Skin epidermis (tissue), 12 donors: ENCODE measurements around the gene NCOA4.
"Not testable (repeated sequence)": the region's sequence is repeated elsewhere in the genome, so short reads cannot be mapped to it uniquely, and the experiment has no call there.

Source experiments
- H3K27ac ChIP-seq, 21 experiments: fragments of 200-600 bp; sonication (generic) in 11 of 21; one replicate each; pipeline ENCODE4 v1.5.0; 2020; ENCODE audit warnings: mild to moderate bottlenecking in 3 of 21, inconsistent platforms in 2 of 21, moderate library complexity in 2 of 21
- H3K4me3 ChIP-seq, 7 experiments: fragments of 200-600 bp; sonication (generic) in 2 of 7; one replicate each; pipeline ENCODE4 v1.5.0; 2020; ENCODE audit warnings: inconsistent platforms in 2 of 7, mild to moderate bottlenecking in 2 of 7, moderate library complexity in 1 of 7

Gene NCOA4

DNA sequence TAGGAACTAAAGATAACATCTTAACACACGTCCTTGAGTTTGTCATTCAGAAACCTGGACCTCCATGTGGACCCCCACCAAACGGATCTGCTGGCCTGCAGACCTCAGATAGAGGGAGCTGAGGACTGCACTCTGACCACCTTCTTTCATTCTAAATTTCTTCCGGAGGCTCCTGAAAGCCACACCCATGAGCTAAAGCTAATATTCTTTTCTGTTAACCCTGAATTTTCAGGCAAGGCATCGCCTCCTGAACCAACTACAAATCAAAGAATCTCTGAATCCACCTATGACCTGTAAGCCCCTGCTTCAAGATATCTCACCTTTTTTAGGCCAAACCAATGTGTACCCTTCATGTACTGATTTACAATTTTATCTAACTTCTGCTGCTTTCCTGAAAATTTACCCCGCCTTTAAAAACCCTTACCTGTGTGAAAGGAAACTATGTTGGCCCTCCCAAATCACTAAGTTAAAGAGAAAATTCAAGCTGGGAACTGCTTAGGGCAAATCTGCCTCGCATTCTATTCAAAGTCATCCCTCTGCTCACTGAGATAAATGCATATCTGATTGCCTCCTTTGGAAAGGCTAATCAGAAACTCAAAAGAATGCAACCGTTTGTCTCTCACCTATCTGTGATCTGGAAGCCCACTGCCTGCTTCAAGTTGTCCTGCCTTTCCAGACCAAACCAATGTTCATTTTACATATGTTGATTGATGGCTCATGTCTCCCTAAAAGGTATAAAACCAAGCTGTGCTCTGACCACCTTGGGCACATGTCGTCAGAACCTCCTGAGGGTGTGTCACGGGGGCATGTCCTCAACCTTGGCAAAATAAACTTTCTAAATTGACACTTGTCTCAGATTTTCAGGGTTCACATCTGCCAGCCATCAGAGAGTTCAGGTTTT lies 23.4 kb upstream of the NCOA4 start:
- peak overlapping the region in 1 of 21 experiments; percentile 24 for H3K27ac ChIP-seq
- no peak overlapping the region for H3K4me3 ChIP-seq

DNA sequence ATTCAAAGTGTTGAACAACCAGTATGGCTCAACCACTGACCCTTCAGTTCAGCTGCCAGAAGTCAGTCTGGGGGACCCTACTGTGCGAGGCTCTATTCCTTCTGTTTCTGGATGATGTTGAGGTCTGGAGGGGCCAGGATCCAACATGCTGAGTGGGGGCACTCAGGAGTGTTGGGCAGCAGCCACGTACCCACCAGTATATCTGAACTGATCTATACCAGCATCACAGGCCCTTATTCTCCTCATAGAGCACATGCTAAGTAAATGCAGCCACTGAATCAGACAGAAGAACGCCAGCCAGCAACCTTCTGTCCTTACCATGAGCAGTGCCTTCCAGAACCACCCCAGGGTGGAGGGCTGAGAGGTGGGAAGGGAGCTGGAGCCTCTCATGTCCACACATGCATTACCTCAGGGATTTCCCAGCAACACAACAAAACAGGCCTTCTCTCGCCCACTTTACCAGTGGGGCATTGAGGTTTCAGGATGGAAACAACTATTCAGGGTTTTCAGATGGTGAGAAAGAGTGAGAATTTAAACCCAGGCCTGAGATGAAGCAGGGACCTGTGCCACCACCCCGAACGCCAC lies 22.5 kb upstream of the NCOA4 start:
- Histone ChIP-seq H3K4me3 (no peak overlapping the region), H3K27ac (peak overlapping the region in 2 of 21 experiments; percentile 24 to 35)

DNA sequence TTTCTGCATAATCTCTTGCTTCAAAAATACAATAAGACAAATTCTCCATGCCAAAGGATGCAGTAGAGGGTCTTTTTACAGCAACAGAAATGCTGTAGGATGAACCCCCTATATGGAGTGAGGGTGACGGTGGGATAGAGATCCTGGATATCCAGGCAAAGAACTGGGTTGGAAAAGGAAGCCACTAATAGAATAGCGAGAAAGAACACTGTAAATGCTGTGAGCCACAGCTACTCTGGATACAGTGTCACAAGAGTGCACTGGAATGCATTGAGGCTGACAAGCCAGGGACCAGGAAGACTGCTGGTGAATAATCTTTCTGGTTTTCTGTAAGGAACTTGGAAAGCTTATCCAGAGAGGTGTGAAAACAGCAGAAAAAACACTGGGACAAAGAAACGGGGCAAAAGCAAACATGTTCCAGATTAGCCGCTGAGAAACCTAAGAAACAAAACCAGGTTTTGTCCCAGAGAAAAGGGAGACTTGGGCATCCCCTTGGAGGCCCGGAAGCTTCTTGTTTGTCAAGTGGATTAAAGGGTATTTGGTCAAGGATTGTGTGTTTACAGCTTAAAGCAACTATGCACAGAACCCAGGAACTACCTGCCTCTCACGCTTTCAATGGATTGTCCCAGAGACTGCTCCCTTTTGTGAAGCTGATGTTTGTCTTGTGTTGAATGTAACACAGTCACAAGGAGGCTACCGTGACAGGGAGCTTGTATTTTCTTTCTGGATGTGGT lies 21.8 kb upstream of the NCOA4 start:
- no peak overlapping the region for H3K4me3 ChIP-seq
- peak overlapping the region in 2 of 21 experiments; percentile 29 to 35 for H3K27ac ChIP-seq

DNA sequence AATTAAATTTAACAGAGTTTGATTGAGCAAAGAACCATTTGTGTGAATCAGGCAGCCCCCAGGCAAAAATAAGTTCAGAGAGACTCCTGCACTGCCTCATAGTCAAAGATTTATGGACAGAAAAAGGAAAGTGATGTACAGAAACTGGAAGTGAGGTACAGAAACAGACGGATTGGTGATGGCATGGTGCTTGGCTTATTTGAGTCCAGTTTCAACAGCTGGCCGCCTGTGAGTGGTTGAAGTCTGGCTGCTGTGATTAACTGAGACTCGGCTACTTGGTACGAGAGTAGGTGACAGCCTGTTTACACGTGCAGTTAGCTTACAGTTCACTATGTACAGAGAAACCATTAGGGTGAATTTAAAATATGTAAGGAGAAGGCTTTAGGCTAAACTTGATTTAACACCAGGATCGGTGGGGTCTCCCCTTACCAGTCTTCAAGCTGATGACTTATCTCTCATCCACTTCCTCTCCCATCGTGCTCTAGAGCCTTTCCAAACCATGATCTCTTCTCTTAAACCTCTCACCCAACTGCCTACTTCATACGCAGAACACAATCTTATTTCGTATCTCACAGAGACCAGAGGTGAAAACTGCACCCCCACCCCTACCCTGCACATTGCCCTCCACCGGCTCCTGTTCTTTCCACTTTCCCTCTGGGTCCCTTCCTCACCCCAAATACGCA lies 20.7 kb upstream of the NCOA4 start:
- H3K4me3 ChIP-seq: no peak overlapping the region
- no peak overlapping the region for H3K27ac ChIP-seq

DNA sequence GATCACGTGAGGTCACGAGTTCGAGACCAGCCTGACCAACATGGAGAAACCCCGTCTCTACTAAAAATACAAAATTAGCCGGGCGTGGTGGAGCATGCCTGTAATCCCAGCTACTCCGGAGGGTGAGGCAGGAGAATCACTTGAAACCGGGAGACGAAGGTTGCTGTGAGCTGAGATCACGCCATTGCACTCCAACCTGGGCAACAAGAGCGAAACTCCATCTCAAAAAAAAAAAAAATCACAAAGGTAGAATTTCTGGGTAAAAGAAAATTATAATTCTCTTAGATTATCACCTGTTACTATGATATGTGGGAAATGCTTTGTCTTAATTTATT lies 19.0 kb upstream of the NCOA4 start:
- not testable (repeated sequence) for H3K4me3 ChIP-seq, H3K27ac ChIP-seq

DNA sequence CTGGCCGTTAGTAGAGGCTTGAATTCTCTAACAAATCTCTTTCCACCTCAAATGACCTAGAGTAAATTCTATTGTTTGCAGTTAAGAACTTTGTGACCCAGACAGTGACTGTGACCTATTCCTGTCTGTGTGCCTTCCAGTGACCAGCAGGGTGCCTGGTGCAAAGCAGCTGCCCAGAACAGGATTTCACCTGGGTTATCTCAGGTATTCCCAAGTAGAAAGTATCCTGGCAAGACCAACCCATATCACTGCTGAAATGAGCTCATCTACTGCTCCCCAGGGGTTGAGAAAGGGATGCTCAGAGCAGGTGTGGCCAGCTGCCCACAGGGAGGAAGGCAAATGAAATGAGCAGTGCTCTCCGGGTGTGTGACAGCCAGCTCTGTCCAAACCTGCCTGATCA lies 17.7 kb upstream of the NCOA4 start:
- H3K27ac ChIP-seq: no peak overlapping the region
- no peak overlapping the region for H3K4me3 ChIP-seq

DNA sequence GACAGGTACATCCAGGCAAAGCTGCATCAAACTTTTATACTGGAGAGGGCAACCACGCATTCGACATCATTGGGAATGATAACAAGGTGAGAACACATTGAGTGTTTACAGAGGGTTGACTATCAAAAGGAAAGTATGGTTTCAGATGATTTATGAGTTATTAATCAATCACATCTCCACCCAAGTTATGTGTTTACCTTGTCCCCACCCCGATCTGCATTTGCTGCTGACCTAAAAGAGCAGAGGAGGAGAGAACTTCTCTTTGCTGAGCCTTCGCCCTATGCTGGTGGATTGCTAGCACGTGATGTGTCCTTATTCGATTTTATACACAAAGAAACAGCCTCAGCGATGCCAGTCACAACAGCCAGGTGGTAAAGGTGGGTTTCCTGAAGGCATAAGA lies 15.8 kb upstream of the NCOA4 start, which contains the start of gene MSMB:
MSMB (minus strand) TSS at position 9 of the 400 bp plus-strand sequence. CDS start 32 bp downstream, outside the sequence.
- Histone ChIP-seq H3K27ac (no peak within 1 kb of the TSS), H3K4me3 (no peak within 1 kb of the TSS)

DNA sequence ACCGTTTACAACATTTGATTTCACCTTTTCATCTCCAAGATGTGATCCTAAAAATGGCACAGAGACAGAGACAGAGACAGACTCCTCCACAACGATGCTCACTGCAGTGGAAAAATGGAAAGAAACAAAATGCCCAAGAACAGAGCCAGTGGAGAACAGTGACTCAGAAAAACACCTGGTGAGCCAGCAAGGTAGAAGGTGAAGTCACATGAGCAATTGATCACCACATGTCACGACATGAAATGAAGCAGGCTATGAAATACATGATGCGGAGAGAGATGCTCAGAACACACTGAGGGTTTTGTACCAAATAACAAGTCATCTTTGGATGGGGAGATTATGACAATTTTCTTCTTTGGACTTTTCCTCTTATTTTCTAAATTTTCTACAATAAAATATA lies 12.1 kb upstream of the NCOA4 start:
- no peak overlapping the region for H3K27ac ChIP-seq
- no peak overlapping the region for H3K4me3 ChIP-seq

DNA sequence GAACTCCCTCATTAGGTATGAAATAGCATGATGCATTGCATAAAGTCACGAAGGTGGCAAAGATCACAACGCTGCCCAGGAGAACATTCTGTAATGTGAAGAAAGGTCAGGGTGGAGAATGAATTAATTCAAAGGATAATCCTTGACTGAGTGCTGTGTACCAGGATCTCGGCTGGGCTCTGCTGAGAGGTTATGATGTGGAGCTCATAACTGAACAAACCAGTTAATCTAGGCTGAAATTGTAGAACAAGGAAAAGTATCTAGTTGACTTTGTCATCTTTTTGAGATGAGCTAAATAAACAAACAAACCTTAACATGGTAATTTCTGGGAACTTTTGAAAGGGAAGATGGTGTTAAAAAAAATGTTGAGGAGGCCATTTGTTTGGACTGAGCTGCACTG lies 9.6 kb upstream of the NCOA4 start:
- H3K27ac ChIP-seq: no peak overlapping the region
- no peak overlapping the region for H3K4me3 ChIP-seq

DNA sequence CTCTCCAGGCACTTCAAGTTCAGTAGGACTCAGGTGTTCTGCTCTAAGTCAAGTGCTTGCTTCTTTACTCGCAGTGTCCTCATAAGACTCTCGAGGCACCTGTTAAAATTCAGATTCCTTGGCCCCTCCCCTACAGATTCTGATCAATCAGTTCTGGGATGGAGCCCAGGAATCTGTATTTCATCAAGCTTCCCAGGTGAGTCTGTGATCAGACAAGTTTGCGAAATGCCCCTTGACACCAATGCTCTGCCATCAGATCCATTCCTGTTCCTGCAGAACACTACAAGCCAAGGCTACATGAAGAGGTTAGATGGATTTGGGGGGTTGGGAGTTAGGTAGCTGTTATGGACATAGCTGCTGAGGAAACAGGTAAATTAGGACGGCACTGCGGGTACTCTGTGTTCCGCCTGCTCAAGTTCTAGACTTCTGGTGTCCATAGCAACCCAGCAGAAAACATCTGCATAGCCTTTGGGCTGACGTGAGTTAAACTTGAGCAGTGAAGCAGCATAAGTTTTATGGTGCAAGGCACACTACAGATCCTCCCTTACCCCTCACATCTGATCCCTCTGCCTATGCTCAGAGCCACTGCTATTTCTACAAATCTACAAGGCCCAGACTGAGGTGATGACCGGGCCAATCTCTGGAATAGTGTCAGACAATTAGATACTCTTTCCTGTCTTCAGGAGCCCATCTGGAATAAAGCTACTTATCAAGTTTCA lies 6.8 kb upstream of the NCOA4 start:
- Histone ChIP-seq H3K27ac (no peak overlapping the region), H3K4me3 (no peak overlapping the region)

DNA sequence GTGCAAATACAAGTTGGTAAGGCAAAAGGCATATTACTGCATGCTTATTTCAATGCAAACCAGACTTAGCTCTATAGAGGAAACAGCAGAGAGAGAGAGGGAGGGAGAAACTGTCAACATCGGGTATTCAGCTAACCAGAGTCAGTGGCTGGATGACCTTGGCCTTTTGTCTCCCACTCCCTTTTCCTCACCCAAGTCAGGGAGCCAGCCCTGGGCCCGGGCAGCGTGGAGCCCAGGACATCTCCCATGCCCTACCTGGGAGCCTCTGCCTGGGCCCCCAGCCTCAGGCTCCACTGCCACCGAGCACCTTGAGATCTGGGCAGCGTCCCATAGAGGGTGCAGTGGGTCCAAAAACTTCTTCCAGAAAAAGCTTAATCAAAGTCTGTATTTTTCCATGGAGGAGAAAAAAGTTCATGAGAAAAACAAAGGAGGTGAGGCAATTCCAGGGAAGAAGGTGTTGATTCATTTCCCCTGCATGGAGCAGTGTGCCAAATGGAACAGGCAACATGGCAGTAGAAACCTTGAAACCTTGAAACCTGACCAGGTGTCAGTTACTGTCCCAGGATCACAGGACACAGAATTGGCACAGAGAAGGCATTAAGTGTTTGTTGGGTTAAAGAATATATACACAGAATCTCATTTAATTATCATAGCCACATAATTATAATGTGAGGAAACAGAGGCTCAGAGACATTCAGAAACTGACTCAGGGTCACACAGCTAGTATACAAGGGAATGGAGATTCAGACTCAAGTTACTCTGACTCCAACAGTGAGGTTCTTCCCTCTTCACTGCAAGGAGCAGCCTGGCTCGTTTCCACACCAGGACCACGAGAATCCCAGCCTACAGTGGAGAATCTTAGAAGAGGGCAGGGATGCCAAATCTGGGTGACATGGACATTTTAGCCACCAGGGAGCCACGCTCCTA lies 5.8 kb upstream of the NCOA4 start:
- no peak overlapping the region for H3K4me3 ChIP-seq
- peak overlapping the region in 1 of 21 experiments; percentile 1 for H3K27ac ChIP-seq

DNA sequence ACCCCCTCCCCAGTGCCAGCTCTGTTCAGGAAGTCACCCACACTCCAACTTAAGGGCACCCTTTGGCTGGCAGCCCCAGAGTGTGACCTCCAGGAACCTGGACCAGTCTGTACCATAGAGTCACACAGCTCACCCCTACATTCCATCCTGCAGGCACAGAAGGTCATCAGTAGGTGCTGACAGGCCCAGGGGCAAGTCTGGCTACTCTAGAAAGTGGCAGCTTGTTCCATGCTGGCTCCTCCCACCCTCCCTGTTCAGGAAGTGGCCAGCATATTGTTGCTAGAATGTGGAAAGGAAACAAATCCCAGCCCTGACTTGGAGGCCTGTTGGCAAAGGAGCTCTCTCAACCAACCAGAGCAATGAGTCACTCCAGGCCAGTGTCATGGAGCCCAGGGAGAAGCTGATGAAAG lies 3.2 kb upstream of the NCOA4 start:
- H3K4me3 ChIP-seq: no peak overlapping the region
- H3K27ac ChIP-seq: no peak overlapping the region

DNA sequence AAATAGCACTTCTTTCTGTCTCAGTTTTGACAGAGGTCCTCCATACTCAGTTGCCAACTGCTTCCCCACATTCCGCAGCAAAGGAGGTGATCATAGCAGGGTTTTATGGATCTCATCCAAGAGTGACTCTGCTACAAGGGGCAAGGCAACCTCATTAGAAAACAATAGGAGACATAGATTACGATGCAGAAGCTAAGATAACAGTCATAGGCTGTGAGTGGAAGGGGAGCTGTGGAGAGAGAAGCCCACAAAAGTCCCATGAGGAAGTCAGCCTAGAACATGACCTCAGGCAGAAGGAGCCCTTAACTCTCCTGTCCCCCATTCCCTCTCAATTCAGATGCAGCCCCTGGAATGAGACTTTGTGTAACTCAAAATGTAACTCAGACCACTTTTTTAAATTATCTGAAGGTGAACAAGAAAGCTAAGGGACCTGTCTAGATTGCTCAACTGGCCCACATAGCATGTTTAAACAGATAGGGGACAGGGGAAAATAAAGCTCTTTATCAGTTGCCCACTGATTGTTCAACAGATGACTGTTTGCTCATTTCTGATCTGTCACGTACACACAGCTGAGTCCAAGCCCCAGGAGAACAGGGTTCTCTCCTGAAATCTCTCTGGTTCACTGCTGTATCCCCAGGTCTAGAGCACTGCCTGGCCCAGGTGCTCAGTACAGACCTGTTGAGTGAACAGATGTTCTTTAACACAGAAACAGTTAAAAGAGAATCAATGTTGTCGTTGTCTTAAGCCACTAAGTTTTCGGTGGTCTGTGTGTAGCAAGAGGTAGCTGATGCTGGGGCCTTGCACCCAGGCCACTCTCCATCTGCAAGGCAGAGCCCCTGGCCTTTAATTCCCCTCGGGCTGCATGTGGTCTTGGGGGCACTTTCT lies 1.5 kb upstream of the NCOA4 start:
- Histone ChIP-seq H3K27ac (peak overlapping the region in 3 of 21 experiments; percentile 1 to 46 (median 27)), H3K4me3 (no peak overlapping the region)

DNA sequence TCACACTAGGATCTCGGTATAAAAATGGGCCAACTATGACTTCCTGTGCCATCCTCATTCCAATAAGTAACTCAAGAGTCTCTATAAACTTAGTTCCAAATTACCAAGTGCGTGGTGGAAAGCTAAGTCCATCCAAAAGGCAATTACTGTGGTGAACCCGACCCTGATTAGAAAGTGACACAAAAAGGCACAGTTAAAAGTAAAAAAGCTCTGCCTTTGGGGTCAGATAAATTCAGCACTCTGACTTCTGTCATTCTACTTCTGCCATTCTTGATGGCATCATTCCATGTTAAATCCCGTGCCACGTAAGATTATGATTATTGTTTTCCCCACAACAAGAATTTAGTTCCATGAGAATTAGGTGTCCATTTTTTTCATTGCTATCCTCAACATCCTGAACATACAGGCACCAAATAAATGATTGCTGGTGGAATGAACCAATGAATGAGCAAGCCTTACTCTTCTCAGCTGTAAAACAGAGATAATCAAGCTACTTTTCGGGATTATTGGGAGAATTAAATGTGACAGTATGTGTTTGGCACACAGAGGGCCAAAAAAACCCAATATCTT lies 877 bp downstream of the NCOA4 start:
- H3K4me3 ChIP-seq: peak overlapping the region; percentile 57 to 90 (median 85)
- peak overlapping the region; percentile 80 to 99 (median 96) for H3K27ac ChIP-seq

DNA sequence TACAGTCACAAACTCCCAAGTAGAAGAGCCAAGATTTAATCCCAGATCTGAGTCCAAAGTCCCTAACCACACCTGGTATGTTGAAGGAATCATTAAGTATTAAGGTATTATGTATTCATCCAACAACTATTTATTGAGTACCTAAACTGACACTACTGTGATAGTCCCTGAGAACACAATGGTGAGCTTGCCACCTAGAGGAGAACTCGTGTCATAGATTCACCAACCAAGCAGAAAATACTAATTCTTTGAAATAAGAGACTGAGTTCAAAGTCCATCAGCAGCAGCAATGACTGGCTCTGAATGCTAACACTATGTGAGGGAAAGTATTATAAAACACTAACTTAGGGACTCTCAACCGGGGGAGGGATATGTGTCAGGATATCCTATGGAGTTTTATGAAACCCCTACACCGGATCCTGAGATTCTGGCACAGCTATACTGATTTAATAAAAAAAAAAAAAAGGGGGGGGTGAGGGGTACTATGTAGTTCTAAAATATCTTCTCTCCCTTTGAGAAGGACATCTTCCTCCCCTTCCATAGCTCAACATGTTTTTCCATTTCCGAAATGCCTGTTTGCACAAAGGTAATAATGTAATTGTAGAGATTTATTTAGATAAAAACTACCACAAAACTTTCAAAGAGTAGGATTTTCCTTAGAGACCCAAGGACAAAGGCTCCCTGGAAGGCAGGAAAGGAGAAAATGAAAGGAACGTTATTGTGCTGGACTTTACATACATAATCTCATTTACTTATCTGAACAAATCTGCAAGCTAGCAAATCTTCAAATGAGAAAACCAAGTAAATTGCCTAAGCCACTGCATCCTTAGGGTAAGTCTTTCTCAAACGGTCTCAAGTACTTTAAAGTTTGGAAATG lies 1.6 kb downstream of the NCOA4 start:
- Histone ChIP-seq H3K4me3 (peak overlapping the region in 6 of 7 experiments; percentile 57 to 90 (median 82)), H3K27ac (peak overlapping the region in 15 of 21 experiments; percentile 92 to 99 (median 98))

DNA sequence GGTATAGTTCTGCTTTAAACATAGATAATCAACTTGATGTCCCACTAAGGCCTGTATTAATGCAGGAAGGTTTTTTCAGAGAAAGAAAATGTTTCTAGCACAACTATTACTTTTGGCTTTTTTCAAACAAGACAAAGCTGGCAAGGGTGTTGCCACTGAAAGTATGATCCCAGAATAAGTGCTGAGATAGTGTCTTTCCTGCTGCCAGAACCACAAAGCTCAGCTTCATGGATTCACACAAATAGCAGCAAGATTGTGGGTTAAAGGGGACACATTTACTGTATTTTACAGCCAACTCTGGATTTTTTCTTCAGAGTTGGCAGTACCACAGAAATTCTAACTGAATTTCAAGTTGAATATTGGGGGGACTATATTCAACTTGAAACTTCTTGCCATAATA lies 4.3 kb downstream of the NCOA4 start:
- H3K27ac ChIP-seq: peak overlapping the region in 4 of 21 experiments; percentile 1 to 65 (median 26)
- H3K4me3 ChIP-seq: no peak overlapping the region
